ENCODE results near the gene SEMA4D.

Gene SEMA4D

DNA sequence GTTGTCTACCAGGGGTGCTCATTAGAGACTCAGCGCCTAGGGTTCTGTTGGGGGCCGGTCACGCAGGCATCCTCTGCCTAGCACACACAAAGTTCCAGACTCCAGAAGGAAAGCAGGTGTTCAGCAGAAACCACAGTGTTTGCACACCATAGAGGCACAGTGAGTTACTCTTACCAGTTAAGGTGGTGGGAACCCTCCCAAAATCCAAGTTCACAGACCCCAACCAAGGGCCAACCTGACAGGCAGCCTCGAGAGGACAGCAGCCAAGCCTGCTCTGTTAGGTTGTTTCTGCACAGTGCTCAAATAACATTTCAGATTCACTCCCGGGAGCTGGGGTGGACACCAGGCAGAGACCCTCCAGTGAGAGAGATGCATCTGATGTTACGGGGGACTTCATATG lies 143.4 kb downstream of the SEMA4D start:
- TF ChIP-seq, protein P1, sequence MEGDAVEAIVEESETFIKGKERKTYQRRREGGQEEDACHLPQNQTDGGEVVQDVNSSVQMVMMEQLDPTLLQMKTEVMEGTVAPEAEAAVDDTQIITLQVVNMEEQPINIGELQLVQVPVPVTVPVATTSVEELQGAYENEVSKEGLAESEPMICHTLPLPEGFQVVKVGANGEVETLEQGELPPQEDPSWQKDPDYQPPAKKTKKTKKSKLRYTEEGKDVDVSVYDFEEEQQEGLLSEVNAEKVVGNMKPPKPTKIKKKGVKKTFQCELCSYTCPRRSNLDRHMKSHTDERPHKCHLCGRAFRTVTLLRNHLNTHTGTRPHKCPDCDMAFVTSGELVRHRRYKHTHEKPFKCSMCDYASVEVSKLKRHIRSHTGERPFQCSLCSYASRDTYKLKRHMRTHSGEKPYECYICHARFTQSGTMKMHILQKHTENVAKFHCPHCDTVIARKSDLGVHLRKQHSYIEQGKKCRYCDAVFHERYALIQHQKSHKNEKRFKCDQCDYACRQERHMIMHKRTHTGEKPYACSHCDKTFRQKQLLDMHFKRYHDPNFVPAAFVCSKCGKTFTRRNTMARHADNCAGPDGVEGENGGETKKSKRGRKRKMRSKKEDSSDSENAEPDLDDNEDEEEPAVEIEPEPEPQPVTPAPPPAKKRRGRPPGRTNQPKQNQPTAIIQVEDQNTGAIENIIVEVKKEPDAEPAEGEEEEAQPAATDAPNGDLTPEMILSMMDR (IDR thresholded peaks at IDR 0.05; ENCODE audit: insufficient read depth, low read depth, low read length, missing control alignments) = no peak
- no peak overlapping the region for H3K4me3 ChIP-seq (ENCODE audit: low read depth, low read length)
- DNase-seq (ENCODE audit: low read depth) = no peak

DNA sequence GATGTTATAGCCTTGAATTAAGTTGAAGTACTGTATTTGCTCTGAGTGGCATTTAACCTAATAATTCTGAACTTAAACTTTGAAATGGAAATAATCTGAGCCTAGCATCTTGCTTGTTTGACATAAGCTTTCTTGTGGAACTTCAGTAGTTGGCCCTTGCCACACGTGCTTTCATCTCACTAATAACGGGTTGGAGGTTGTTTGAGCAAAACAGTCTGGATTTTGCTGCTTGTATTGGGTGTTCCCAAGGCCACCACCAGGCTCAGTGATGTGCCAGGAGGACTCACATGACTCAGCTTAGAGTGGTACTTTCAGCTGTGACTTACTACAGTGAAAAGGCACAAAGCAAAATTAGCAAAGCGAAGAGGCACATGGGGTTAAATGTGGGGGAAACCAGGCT lies 143.9 kb downstream of the SEMA4D start:
- no peak for DNase-seq (ENCODE audit: low read depth)
- no peak overlapping the region for H3K4me3 ChIP-seq (ENCODE audit: low read depth, low read length)
- TF ChIP-seq, protein P1 (IDR thresholded peaks at IDR 0.05; ENCODE audit: insufficient read depth, low read depth, low read length, missing control alignments) = no peak

DNA sequence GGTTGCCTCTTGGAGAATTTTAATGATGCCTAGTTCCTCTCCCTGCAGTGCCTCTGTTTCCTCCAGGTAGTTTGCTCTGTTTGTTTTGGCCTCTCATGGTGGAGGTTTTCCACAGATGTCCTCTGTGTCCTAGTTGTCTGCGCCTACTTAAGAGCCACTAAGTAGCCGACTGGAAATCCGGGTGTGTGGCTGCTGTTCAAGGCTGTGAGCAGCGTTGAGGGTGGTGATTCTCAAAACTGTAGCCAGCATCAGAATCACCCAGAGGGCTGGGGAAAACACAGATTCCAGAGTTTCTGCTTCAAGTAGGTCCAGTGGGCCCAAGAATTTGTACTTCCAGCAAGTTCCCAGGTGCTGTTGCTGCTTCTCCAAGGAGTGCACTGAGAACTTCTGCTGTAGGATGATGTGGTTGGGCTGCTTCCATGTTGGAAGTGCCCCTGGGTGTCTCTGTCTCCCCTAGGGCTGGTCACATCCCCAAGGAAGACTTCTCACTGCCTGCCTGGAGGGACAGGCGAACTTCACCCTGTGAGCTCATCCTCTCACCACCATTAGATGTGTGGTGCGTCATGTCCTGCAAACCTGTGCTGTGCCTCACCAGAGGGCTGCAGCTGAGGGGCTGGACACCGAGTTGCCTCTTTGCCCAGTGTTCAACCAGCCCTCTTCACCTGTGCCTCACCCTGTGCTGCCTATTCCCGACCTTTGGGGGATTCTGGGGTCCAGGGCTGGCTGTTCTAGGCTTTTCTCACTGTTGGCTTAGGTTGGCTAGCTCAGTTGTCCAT lies 144.9 kb downstream of the SEMA4D start:
- no peak overlapping the region for H3K4me3 ChIP-seq (ENCODE audit: low read depth, low read length)
- no peak for DNase-seq (ENCODE audit: low read depth)
- TF ChIP-seq, protein P1 (IDR thresholded peaks at IDR 0.05; ENCODE audit: insufficient read depth, low read depth, low read length, missing control alignments) = no peak

DNA sequence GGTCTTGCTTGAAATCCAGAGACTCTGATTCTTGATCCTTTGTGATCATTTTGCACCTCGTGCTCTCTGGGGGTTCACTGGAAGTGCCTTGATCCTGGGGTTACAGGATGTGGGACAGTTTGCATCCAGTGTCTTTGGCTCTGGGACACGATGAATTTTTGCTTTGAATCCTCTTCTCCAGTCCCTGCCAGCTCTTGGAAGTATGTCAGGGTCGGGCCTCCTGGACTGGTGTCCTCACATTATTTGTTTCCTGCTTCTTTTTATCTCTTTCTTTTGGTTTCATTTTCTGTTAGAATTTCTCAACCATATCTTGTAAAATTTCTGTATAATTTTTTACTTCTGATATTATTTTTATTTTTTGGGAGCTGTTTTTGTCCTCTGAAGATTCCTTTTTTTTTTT lies 145.5 kb downstream of the SEMA4D start:
- TF ChIP-seq, protein P1 (IDR thresholded peaks at IDR 0.05; ENCODE audit: insufficient read depth, low read depth, low read length, missing control alignments) = no peak
- H3K4me3 ChIP-seq (ENCODE audit: low read depth, low read length) = no peak overlapping the region
- DNase-seq (ENCODE audit: low read depth) = no peak

DNA sequence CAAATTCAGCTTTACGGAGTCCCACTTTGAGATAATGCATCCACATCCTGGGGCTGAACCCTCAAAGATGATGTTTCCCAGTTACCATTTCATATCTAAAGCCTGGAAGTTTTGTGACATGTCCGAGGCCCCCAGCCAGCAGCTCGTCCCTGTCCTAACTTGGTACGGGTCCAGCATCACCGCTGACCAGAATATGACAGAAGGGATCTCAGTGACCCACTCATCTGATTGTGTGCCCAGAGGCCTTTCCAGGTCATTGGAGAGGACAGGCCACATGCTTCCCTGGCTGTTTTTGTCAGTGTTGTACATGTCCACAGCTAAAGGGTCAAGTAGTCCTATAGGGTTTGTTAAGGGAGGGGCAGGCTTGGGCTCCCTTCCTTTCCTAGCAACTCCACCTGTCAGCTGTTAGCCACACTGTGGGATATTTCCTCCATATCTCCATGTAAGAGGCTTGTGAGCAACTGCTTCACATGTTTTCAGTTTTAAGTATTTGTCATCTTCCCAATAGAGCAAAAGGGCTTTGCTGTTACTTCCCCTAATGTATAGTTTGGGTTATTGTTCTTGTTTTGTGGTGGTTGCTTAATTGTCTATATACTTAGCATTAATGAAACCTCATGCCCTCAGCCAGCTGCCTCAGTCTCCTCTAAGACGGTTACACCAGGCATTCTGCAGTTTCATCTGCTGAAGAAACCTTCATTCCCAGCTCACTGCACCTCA lies 146.2 kb downstream of the SEMA4D start:
- TF ChIP-seq, protein P1 (IDR thresholded peaks at IDR 0.05; ENCODE audit: insufficient read depth, low read depth, low read length, missing control alignments) = no peak
- no peak overlapping the region for H3K4me3 ChIP-seq (ENCODE audit: low read depth, low read length)
- DNase-seq (ENCODE audit: low read depth) = no peak

DNA sequence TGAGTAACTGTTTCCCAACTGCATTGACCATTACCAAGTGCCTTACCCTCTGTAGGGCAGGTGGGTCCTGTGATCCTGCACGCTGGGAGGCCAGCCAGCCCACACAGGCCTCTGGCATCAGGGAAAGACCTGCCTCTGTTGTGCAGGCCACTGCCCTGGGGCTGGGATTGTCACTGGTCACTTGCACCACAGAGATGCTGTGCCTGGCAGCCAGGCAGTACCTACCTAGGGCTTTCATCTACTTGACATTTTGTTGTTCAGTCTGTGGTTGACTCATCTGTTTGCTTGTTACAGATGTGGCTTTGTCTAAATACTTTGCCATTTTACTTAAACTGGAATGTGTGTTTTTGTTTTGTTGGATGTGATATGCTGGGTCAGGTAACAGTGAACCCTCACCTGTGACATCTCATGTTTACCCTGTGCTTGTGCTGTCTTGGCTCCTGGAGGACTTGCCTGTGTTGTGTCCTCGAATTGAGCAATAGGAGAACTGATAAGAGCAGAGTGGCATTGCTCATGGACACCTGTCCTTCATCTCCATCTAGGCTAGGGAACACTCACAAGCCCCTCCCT lies 146.8 kb downstream of the SEMA4D start:
- TF ChIP-seq, protein P1 (IDR thresholded peaks at IDR 0.05; ENCODE audit: insufficient read depth, low read depth, low read length, missing control alignments) = no peak
- no peak overlapping the region for H3K4me3 ChIP-seq (ENCODE audit: low read depth, low read length)
- no peak for DNase-seq (ENCODE audit: low read depth)
